GM21619 (cell line): ENCODE results near the gene CDON.

Experiments used
- ATAC-seq: cut with Tn5 transposase; IDR thresholded peaks from one replicate; pipeline ENCODE4 v1.9.1; 2021; ENCODE audit not compliant: unreplicated experiment

The CDON gene

DNA sequence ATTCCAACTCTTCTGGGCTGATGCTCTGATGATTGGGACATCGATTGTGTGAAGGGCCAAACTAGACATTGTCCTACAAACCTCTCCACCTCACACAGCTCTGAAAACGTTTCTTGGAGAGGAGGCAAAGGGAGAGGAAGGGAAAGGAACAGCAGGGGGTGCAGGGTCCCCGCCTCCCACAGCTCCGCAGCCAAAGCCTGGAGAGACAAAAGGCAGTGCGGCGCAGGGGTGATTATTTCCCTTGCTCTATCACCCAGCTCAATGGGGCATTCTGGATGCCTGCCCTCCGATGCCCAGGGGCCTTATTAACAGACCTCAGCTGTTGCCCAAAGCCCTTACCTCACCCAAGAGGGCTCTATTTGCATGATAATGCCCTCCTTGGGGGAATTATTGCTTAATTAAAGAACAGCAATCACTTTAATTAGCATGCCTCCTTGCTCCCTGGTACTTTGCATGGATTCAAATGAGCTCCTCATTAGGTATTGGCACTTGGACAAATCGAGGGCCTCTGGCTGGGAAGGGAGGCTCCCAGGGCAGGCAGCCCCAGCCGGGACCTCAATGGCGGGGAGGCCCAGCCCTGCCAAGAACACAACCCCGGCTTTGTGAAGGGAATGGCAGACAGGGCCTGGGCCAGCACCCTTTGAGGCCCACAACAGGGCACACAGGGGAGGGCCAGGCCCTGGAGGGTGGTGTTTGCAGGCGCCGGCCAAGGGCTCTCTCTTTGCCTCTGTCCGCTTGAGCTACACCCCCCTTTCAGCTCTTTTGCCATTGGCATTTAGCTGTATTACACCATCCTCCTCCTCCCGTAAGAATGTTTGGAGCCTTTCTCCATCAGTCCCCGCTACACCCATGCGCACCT is 19.8 kb upstream of the CDON start:
- ATAC-seq, result no peak

DNA sequence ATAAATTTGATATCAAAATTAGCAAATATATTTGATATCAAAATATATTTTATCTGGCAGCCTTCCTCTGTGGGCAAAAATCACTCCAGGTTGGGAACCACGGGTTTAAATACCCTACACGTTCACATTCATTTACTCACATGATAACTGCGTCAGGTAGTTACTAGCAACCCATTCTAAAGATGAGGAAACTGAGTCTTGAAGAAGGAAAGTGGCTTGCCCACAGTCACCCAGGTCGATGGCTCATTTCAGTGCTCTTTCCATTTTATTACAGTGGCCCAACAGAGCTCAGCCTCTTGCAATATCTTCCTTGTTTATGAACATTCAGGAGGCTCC is 19.2 kb upstream of the CDON start:
- ATAC-seq, result no peak

DNA sequence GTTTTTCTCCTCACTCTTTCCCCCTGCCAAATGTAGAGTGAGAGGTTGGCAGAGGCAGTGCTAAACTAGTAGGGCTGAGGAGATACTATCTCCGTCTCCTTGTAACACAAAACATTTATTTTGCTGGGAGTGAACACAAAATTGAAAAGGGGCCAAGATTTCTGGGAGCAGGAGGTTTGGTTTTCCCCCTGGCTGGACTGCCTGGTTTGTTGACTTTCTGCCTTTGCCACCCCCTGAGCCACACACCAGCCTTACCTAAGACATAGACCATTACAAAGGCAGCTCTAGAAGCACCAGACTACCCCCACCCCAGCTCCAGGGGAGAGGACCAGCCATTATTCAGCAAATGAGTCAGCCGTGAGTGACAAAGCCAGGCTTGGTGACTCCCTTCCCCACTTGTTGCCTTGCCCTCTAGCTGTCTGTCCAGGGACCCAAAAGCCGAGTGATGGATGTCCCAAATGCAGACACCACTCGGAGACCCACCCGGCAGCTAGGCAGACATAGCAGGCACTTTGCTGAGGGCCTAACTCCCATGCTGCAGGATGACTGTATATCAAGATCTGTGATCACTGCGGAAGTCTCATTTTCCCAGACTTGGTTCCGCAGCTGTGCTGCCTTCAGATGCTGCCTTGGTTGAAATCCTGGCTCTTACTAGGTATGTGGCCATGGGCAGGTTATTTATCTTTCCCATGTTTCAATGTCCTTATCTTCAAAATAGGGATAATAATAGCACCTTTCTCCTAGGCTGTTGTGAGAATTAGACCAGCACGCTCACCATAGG is 17.7 kb upstream of the CDON start:
- no peak for ATAC-seq

DNA sequence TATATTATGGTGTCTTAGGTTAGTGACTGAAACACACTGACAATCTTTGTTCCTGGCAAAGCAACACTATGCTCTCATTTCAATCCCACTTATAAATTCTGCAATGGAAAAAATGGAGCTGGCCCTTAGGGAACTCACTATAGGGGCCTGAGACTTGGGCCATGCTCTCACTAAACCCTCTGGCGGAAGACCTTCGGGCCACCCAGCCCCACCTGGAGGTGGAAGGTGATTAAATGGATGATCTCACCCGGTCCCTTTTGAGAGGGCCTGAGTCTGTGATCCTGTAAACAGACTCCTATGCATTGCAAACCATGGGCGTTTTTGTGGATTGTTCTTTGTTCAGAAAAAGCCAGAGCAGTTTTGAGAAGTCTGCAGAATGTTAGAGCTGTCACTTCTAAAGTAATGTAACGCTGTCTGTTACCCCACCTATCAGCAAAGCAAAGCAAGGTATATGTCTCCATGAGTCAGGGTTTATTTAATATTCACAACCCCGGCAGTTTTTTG is 17.0 kb upstream of the CDON start:
- ATAC-seq, result no peak

DNA sequence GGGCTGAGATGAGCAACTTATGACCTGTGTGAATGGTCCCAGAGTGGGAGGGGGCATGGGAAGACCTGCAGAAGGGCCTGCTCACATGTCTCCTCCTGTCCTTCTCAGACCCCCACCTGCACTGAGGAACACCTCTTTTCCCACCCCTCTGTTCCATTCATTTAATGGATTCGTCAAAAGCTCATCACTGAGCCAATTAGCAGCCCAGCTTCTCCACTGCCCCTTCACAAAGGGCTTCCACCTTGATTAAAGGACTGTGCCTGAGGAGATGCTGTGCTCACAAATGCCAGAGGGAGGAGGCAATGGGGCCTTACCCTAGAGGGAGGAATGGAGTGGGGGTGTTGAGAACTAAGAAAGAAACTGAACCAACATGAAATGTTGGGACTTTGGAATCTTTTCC is 14.0 kb upstream of the CDON start:
- ATAC-seq, result no peak

DNA sequence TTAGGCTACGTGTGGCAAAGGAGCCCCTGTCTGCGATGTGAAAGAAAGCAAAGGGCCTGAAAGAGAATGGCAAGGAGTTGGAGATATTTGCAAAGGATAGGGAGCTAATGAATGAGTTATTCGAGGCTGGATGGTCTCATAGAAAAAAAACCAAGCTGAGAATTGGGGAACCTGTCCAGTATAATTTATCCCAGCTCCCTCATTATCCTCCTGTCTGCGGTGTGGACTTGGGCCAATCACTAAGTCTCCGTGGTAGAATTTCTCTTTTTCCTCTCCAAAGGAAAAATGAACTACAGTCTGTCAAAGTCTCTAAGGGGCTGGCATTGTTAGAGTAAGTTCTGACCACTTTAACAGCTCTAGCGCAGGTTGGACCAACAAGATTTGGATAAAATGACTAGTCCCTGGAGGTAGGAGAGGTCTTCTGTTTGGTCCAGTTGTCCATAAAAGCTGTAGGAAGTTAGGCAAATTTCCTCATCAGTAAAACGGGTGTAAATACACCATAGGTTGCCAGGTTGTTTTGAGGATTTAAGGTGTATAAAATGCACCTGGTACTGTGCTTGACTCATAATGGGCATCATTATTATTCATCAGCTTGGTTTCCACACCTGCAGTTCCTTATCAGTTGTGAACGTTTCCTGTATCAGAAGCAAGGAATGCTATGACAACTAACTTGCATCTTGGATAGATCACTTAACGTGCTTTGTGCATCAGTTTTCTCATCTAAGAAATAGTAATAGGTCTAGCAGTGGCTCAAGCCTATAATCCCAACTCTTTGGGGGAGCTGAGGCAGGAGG is 10.3 kb upstream of the CDON start:
- no peak for ATAC-seq

DNA sequence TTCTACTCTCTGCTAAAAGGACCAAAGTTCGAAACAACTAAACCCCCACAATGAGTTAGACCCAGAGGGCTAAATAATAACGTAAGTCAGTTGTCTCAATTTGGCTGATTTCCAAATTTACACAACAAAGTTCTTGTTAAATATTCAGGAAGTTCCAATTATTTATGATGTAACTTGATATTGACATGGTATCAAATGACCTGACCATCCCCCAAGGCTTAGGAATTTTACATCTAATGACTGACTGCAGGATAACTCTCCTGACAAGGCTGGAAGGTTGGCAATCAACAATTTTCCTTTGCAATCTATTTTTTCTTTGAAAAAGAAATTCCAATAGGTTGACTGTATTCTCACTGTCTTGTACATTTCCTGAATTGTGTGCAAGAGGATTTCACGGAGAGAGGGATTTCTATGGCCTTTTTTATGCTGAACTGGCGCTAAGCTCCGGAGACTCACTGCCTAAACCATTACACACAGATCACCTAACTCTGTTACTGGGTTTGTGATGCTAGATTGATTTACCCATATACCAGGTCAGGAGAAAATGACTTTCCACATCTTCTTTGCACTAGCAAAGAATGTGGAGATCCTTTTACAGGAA is 9.6 kb upstream of the CDON start:
- no peak for ATAC-seq

DNA sequence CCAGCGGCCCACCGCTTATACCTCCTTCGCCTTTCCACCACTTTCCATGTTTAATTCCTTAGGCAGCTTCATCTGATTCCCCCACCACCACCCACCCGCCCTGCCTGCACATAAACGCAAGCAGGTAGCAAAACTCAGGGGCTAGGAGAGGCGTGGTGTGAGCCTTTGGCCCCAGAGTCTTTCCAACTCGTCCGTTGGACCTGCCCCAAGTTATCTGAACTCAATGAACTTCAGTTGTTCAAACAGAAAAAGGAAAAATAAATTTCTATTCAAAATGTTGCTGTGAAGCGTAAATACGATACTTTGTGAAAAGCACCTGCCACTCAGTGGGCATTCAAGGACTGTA is 814 bp upstream of the CDON start:
- no peak for ATAC-seq

DNA sequence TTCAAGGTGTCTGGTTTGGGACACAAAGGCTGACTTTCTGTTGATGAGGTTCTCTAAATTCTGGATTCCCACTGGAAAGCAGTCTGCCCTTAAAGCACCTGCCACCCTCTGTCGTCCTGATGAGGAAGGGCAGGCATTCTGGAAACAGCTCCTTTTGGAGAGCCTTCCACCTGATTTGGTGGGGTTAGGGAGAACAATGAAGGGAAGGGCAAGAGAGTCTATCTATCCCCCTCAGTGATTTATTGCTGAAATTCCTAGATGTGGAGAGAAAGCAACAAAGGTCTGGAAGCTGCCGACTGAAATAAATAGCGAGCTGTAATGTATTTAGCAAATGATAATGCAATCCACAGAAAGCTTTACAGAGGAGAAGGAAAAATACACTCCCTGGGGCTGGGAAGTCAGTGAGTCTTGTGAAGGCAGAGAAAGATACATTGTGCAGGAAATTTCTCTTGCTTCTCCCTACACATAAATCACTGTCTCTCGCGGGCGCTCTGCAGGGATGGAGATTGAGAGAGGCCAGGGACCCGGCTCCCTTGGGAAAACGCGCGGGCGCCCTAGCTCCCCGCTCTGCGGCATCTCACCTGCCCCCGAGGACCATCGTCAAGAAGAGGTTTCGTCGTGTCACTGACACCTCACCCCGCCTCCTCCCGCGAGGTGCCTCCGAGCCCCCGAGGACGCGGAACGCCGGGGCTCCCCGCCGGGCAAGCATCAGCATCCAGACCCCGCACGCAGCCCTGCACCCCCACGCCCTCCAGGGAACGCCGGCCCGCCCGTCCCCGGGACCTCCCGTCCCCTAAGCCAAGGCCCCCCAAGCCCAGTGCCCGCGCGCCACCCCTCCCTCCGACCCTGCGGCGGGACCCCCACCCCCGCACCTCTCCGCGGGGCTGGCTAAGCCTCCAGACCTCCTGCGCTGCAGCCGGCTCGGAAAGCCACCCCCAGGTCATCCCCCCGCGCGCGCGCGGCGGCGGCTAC is 673 bp downstream of the CDON start:
- ATAC-seq, result peak; percentile 0

DNA sequence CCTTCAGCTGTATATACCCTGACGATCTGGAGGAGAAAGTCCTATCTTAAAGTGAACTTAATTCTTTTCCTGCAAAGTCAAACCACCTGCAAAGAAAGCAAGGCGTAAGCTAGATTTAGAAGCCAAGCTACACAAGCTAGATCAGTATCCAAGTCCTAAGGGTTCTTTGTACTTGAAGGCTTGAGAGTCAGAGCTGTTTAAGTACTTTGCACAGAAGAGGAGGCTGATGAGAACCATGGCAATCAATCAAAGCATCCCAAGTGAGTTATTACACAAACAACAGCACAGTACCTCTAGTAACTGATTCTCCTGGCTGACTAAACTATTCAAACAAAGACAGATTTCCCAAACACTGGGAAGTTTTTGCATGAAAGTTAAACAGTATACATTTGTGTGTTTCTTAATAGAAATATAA is 1.9 kb downstream of the CDON start:
- ATAC-seq, result no peak

DNA sequence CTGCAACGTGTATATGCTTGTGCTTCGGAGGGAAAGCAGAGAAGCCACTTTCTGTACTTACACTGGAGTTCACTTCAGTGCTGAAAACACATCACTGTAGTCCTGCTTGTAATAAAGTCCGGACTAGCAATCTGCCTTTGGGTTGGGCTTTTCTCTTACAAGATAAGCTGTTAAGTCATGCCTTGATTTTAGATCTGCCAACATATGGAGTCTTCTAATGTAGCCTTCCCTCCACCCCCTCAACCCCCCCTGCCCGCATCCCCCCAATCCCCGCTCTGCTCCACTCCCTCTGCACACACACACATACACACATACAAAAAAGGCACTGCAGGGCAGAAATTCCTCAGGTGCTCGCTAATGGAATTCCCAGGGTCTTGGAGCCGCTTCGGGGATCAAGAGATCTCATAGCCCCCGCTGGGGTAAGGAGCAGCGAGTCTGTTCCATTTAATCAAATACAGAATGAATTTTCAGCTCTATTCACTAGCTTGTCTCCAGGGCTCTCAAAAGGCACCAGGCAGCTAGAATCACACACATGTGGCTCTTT is 3.4 kb downstream of the CDON start:
- no peak for ATAC-seq

GRCh38 chr11:126058105-126058874 is 4.4 kb downstream of the CDON start:
- ATAC-seq, result no peak

DNA sequence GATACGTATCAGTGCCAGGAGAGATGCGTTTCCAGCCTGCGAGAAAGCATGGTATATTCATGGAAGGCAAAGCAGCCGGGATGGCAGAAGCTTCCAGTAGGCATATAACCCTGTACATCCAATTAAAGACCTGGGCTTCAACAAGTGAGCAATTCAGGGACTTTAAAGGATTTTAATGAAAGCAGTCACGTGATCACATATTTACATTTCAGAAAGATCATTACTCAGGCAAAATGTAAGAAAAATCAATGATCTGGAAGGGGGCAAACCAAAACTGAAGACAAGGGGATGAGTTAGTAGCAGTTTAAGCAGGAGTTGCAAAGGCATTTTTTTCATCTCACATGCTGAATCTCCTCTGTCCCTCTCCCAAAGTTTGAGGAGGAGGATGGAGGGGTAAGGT is 7.8 kb downstream of the CDON start:
- ATAC-seq, result no peak

DNA sequence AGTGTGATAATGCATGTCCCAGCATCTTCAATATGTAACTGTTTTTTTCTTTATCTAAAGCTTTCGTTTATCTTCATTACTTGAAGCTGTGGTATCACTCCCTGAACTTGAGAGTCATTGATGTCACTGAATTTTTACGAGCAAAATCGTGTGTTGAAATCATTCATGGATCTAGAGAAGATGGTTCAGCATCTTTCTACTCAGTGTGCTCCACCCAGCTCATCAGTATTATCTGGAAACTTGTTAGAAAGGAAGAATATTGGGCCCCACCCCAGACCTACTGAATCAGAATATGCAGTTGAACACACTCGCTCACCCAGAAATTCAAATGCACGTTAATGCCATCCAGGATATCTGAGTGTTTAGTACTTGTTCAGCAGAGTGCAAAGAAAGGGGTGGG is 8.3 kb downstream of the CDON start:
- ATAC-seq, result no peak

GRCh38 chr11:126053415-126054286 is 9.0 kb downstream of the CDON start:
- no peak for ATAC-seq

DNA sequence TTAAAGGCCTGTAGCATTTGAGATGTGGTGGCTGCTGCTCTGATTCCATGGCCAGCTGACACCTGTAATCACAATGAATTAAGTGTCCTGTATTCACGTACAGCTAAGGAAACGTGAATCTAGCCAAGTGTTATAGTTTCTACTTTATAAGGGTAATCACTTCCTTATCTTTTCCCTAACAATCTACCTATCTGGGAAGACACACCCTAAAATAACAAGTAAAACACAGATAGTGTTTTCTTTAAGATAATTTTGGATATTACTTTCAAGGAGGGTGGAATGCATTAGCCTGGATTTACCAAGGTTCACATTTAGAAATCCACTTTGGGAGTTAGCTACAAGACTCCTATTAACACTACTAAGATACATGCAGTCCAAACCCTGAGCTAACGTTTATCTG is 11.5 kb downstream of the CDON start:
- ATAC-seq, result no peak

GRCh38 chr11:126049159-126049558 is 13.5 kb downstream of the CDON start:
- ATAC-seq, result no peak

GRCh38 chr11:126048197-126048596 is 14.5 kb downstream of the CDON start:
- no peak for ATAC-seq
